HG03354 (cell line): ENCODE measurements around the gene UBTF.

ENCODE experiments used
- ATAC-seq: cut with Tn5 transposase; IDR thresholded peaks from one replicate; pipeline ENCODE4 v1.9.1; 2021; ENCODE audit warnings: mild to moderate bottlenecking; ENCODE audit not compliant: unreplicated experiment, poor library complexity, severe bottlenecking

UBTF gene

DNA sequence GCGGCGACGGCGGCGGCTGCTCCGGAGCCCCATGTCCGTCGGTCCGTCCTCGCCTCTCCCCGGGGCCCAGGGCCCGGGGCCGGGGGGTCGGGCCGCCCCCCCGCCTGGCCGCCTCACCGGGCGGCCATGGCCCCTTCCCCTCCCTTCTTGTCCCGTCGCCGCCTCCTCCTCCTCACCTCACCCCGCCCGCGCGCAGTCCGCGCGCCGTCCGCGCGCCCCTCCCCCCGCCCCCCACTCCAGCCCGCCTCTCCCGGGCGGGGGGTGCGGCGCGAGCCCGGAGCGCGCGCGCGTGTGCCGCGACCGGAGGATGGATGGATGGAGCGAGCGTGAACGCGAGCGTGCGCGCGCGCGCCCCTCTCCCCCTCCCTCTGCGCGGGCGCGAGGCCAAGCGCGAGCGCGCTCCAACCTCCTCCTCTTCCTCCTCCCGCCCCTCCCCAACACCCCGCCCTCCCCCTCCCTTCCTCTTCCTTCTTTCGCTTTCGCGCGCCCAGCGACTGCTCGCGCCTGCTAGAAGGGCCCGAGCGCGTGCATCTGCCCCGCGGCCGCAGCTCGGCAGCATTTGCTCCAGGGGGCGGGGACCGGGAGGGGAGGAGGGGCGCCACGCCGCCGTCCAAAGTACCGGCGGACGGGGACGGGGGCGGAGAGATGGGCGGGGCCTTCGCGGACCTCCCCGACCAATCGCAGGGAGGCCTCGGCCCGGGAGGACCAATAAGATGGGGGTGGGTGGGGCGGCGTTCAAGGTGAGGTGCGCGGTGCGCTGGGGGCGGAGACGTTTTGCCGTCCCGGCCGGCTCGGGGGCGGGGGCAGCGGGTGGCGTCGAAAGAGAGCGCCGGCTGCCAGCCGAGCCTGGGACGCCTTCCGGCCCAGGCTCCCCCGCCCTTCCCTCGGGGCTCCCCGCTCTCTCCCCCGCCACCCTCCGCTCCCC is 19.7 kb downstream of the UBTF start, which contains the start of gene ATXN7L3:
Gene ATXN7L3, minus strand, starts transcription at position 332 of the 925 bp plus-strand sequence. CDS start 1,814 bp downstream, outside the sequence.
- ATAC-seq = peak; percentile 63

DNA sequence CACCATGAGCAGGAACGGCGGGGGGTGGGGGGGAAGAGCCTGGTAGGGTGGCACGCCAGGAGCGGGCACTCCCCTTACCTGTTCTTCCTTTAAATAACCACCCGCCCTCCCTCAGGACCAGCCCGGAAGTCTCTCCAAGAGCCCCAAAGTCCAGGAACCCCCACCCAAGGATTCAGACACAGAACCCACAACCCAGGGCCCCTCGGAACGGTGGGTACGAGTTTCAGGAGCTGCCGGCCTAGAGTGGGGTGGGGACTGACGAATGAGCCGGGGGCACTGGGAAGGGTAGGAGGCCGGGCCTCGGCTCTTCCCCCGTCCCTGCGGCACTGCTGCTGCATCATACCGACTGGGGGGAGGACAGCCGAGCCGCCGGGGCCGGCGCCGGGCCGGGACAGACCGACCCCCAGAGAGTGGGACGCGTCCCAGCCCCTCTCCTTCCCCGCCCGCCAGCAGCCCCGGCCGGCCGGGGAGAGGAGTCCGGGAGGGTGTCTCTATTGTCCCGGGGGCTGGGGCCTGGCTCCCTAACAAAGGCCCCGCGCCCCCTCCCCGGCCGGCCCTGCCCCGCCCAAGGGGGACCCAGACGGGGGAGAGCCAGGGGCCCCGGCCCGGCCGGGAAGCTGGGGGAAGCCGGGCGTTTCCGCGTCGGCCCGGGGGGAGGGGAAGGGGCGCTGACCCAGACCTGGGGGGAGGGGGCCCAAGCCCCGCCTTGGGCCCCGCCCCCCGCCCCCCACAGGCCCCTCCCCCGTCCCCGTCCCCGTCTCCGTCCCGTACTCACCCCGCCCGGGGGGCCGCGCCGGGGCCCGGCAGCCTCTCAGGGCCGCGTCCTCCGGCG is 20.5 kb downstream of the UBTF start:
- peak; percentile 19 for ATAC-seq

DNA sequence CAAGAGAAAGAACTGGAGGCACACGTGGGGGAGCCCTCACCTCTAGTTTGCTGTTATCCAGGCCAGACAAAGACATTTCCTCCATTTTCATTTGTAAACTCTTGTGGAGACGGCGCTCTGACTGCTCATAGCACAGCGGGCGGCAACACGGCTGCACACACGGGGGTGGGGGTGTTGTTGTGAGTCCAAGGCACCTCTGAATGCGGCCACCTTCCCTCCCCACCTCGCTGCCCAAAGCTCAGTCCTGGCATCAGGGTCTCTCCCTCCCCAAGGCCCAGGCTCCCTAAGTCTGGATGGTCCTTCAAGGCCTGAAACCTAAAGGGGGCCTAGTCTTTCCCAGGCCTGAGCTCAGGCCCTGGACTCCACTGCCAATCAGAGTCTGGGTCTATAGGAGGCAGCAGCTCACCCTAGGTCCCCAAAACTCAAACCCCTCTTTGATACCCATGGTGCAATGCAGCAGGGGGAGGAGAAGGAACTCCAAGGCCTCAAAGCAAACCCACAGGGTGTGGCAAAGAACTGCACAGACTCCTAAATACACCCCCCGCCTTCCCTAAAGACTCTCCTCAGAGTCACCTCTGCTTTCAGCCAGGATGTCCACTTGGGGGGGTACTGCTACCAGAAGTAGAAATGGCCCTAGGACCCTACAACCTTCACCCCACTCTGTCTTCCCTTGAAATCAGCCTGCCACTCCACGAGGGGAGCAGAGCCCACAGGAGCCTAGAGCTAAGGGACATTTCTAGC is 21.3 kb downstream of the UBTF start:
- no peak for ATAC-seq

DNA sequence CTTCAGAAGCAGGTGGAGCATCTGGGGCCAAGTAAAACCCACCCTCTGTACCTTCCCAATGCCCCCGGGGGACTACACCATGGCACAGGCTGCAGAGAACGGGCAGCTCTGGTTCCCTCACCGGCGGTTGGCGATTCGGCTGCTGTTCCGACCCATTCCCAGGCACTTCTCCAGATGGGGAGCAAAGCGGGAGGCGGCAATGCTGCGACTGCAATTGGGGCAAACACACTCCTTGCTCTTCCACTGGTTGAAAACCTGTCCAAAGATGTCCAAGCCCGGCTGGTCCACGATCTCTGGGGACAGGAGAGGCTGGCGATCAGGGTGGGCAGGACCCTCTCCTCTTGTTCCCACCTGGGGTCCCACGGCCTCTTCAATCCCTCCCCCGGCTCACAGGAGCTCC is 22.4 kb downstream of the UBTF start:
- ATAC-seq = no peak

DNA sequence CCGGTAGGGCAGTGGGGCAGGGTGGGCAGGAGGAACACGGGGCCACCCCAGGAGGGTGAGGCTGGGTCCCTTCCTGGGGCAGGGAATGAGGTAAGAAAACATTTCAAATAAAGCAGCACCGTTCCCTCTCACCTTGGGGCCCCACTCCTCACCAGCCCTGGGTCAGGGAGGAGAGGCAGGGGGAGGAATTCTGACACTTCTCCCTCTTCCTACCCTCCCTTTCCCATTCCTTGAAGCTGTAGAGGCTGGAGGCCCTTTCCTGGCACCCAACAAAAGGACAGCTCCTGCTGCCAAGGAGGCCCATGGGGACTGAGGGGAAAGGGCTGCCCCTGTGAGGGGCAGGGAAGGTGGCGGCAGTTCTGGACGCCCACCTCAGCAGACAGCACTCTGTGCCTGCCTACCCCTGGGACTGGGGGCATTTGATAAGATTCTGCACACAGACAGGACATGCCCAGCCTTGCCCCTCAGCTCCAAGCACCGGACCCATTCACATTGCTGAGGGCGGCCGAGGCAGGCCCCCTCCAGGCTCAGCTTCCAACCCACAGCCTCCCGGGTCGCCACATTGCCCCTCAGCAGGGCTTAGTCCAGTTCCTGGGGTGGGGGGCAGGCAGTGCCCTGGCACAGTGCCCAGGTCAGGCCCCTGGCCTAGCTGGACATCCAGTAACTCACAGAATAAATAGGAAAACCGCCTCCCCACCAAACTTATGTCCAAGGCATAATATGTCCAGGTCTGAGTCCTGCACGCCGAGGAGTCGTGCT is 26.0 kb downstream of the UBTF start:
- no peak for ATAC-seq

DNA sequence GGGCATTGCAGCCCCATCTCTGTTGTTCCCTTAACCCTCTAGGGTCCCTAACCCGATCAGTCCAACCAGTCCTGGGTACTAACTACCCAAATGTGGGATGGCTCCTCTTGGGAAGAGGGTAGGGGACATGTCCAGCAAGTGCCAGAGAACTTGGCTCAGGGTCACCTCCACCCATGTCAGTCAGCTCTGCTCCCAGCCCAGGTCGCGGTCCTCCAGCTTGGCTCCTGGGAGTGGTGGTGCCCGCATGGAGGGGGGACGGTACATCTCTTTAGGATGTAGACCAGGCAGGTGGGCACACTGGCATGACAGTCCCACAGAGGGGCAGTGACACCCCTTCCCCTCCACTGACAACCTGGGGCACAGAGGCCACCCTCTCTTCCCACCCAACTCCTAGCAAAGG is 26.7 kb downstream of the UBTF start:
- no peak for ATAC-seq

DNA sequence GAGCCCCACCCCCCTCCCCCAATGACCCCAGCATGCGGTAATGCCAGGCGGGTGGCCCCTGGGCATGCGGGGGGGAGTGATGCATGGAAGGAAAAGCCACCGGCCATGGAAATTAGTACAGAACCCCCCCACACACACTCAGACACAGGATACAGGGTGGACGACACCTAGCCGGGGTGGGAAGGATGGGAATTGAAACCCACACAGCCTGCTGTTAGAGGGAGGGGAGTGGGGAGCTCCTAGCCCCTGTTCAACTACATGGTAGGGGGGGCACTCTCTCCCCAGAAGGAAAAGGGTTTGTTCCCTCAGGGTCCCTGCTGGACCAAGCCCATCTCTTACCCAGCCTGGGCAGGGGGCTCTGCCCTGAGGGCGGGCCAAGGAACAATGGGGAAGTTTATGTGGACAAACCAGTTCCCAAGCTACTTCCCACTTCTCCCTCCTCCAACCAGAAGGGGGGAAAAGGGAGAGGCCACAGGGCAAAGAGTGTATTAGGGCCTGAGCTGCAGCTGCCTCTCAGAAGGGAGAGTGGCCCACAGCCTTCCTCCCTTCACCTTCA is 27.5 kb downstream of the UBTF start:
- ATAC-seq = no peak

DNA sequence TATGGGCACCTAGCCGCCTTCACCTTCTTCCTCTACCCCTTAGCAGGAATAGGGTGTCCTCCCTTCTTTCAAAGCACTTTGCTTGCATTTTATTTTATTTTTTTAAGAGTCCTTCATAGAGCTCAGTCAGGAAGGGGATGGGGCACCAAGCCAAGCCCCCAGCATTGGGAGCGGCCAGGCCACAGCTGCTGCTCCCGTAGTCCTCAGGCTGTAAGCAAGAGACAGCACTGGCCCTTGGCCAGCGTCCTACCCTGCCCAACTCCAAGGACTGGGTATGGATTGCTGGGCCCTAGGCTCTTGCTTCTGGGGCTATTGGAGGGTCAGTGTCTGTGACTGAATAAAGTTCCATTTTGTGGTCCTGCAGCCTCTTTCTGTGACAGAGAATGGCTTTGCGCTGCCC is 28.1 kb downstream of the UBTF start:
- no peak for ATAC-seq

DNA sequence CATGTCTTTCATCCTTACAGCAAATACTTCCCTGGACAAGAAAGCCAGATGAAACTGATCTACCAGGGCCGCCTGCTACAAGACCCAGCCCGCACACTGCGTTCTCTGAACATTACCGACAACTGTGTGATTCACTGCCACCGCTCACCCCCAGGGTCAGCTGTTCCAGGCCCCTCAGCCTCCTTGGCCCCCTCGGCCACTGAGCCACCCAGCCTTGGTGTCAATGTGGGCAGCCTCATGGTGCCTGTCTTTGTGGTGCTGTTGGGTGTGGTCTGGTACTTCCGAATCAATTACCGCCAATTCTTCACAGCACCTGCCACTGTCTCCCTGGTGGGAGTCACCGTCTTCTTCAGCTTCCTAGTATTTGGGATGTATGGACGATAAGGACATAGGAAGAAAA is 29.0 kb downstream of the UBTF start:
- no peak for ATAC-seq

DNA sequence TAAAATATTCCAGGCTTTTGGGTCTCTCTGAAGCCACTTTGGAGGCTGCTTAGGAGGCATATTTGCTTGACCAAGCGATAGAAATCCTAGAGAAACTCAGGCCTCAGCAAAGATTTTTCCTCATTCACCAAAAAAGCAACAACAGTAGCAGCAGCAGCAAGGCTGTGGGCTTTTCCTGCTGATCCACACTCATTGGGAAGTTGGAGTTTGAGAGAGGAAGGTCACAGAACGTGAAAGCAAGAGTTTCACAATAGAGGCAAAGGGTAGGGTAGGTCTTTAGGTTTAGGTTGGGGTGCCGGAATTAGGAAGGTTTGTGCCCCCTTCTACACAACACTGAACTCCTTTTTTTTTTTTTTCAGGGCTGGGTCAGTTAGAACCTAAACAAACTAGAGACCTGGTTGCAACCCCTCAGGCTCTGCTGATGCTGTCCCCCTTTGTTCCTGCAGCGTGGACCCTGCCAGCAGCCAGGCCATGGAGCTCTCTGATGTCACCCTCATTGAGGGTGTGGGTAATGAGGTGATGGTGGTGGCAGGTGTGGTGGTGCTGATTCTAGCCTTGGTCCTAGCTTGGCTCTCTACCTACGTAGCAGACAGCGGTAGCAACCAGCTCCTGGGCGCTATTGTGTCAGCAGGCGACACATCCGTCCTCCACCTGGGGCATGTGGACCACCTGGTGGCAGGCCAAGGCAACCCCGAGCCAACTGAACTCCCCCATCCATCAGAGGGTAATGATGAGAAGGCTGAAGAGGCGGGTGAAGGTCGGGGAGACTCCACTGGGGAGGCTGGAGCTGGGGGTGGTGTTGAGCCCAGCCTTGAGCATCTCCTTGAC is 30.7 kb downstream of the UBTF start:
- no peak for ATAC-seq

DNA sequence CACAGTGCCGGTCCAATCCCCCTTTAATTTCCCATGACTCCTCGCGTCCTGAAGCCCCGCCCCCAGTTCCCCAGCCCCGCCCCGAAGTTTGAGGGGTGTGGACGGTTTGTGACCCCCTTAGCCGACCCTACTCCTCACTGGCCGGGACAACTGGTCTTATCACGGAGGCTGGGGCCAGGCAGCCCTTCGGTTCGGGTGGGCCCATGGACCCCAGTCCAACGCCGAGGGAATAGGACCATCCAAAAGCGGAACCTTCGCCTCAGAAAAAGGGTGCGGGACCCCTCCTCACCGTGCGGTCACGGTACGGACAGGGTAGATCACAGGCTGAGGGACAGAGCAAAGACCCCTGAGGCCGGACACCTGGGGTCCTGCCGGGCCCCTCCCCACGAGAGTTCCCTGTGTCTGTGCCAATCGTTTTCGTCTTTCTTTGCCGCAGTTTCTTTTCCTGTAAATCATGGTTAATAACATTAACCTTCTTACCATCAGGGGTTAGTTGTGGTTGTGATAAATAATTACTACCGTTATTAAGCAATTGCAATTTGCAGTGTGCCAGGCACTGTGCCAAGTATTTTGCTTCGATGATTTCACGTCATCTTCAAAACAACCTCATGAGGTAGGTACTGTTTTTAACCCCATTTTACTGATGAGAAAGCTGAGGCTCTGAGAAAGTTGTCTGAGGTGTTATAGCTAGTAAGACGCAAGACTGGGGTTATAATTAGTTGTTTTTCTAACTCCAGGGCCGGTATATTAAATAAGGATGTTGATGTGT is 32.2 kb downstream of the UBTF start:
- ATAC-seq = peak; percentile 55

DNA sequence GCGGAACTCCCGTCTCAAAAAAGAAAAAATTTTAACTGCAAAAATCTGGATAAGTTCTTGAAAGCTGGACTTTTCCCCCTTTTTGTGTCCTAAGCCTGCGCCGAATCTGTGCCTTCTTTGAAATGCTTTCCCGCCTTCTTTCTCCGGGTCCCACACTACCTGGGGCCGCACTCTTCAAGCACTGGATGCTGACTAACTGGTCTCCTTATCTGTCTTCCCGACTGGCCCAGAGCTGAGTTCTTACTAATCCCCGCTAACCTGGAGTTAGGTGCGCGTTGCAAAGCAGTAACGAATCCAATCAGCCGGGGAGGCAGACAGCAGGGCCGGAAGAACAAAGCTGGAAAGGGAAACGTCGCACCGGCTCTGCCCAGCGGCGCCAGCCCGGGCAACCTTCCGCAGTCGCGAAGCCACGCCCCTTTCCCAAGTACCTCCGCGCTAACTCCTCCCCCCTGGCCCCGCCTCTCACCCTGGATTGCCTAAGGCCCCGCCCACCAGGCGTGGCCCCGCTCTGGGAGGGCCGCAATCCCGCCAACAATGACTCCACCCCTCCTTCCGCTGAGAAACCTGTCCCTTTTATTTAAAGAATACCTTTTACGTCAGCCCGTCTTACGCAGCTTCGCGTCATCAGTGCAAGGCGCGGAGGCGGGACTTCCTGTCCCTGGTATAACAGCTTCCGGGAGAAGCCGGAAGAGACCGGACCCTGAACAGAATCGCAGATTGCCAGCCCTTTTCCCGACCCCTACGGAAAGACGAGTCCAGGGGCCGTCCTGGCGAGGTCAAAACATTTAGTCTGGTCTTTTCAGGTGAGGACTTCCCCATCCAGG is 33.0 kb downstream of the UBTF start, which contains the start of gene TMUB2:
Gene TMUB2, plus strand, starts transcription at position 666 of the 824 bp plus-strand sequence. CDS start 737 bp downstream, outside the sequence.
- ATAC-seq = peak; percentile 84

DNA sequence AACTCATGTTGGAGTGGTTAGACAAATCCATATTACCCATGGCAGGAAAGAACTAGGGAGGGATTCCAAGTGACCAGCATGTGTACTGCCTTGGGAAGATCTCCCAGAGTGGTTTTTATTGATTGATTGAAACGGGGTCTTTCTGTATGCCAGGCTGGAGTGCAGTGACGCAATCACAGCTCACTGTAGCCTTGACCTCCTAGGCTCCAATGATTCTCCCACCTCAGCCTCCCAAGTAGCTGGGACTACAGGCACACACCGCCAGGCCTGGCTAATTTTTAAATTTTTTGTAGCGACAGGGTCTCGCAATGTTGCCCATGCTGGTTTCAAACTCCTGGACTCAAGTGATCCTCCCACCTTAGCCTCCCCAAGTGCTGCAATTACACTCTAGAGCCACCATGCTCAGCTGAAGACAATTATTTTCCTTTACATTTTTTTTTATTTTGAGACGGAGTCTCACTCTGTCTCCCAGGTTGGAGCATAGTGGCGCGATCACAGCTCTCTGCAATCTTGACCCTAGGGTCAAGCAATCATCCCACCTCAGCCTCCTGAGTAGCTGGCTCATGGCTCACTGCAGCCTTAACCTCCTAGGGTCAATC is 35.2 kb downstream of the UBTF start:
- no peak for ATAC-seq

DNA sequence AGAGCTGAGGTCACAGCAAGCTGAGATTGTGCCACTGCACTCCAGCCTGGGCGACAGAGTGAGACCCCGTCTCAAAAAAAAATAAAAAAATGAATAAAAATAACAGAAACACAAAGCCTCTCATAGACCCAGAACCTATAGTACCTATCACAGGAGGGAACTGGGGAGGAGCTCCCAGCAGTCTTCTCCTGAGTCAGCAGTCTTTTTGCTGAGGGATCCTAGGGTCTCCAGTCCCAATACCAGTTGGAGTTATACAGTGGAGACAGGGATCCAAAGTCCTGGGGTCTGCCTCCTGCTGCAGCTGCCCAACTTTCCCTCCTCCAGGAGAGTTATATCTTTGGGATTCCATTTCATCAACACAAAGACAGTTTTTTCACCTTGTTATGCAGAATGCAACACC is 36.5 kb downstream of the UBTF start:
- ATAC-seq = no peak

DNA sequence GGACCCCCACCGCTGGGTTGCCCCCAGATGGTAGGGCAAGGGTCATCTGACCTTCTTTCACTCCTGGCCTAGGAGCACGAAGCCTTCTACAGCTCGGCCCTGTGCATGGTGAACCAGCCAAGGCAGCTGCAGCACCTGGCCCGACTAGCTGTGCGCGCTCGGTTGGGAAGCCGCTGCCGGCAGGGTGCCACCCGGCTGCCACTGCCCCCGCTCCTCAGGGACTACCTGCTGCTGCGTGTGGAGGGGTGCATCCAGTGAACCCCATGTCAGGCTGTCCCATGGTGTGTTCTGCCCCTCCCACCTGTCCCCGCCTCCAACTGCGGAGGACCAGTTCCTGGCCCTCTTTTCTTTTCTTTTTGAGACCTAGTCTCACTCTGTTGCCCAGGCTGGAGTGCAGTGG is 41.3 kb downstream of the UBTF start:
- no peak for ATAC-seq

DNA sequence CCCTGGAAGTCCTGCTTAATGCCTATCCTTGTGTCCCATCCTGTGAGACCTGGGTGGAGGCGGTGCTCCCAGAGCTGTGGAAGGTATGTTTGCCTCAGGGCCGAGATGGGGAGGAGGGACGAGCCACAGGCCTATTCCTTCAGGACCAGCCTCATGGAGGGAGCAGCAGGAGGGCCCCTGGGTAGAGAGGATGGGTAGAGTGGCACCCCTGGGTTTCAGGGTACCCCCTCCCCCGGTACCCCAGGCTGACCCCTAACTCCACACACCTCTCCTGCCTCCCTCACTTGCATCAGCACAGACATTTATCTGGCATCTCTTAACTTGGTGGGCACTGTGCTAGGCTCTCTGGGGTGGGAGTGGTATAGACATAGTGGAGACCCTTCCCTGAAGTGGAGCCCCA is 41.8 kb downstream of the UBTF start:
- no peak for ATAC-seq
